Measurements from ENCODE around the gene SSH2.
A peak's percentile ranks its signal among the peaks of the same experiment; 100 is the strongest.
"Not testable (repeated sequence)": the region's sequence is repeated elsewhere in the genome, so short reads cannot be mapped to it uniquely, and the experiment has no call there.

Gene SSH2

GRCh38 chr17:29945281-29945680, 15.3 kb upstream of the SSH2 start:
- no peak overlapping the region for H3K4me3 ChIP-seq (ENCODE audit: control insufficient read depth, low read depth, low read length)
- DNase-seq (ENCODE audit: low read depth) = no peak
- TF ChIP-seq CTCF (IDR thresholded peaks at IDR 0.05; ENCODE audit: control insufficient read depth, insufficient read depth, low read depth, low read length, missing control alignments) = no peak

GRCh38 chr17:29941334-29941733, 11.3 kb upstream of the SSH2 start, which contains the start of gene EFCAB5:
Gene EFCAB5, plus strand, starts transcription at chr17:29941634. Its CDS starts 163 bp downstream, at chr17:29941797.
- TF ChIP-seq CTCF (IDR thresholded peaks at IDR 0.05; ENCODE audit: control insufficient read depth, insufficient read depth, low read depth, low read length, missing control alignments) = no peak
- H3K4me3 ChIP-seq (ENCODE audit: control insufficient read depth, low read depth, low read length) = no peak within 1 kb of the TSS
- no peak for DNase-seq (ENCODE audit: low read depth)

GRCh38 chr17:29936724-29937123, 6.7 kb upstream of the SSH2 start:
- TF ChIP-seq CTCF (IDR thresholded peaks at IDR 0.05; ENCODE audit: control insufficient read depth, insufficient read depth, low read depth, low read length, missing control alignments) = no peak
- no peak overlapping the region for H3K4me3 ChIP-seq (ENCODE audit: control insufficient read depth, low read depth, low read length)
- DNase-seq (ENCODE audit: low read depth) = no peak

GRCh38 chr17:29935909-29936308, 5.9 kb upstream of the SSH2 start:
- DNase-seq (ENCODE audit: low read depth); H3K4me3 ChIP-seq (ENCODE audit: control insufficient read depth, low read depth, low read length): not testable (repeated sequence)

- DNase-seq (ENCODE audit: low read depth) = no peak
Observed at GRCh38 chr17:29933379-29933778, 3.4 kb upstream of the SSH2 start.

GRCh38 chr17:29931231-29931932, 1.4 kb upstream of the SSH2 start:
- DNase-seq (ENCODE audit: low read depth) = peak; percentile 25
- no peak overlapping the region for H3K4me3 ChIP-seq (ENCODE audit: control insufficient read depth, low read depth, low read length)
- TF ChIP-seq CTCF (IDR thresholded peaks at IDR 0.05; ENCODE audit: control insufficient read depth, insufficient read depth, low read depth, low read length, missing control alignments) = peak; percentile 89

More at GRCh38 chr17:29933379-29933778, 3.4 kb upstream of the SSH2 start:
- TF ChIP-seq CTCF (IDR thresholded peaks at IDR 0.05; ENCODE audit: control insufficient read depth, insufficient read depth, low read depth, low read length, missing control alignments) = peak; percentile 62
- no peak overlapping the region for H3K4me3 ChIP-seq (ENCODE audit: control insufficient read depth, low read depth, low read length)

GRCh38 chr17:29930409-29931010, 482 bp upstream of the SSH2 start:
- no peak for TF ChIP-seq CTCF (IDR thresholded peaks at IDR 0.05; ENCODE audit: control insufficient read depth, insufficient read depth, low read depth, low read length, missing control alignments)
- peak overlapping the region; percentile 72 for H3K4me3 ChIP-seq (ENCODE audit: control insufficient read depth, low read depth, low read length)
- no peak for DNase-seq (ENCODE audit: low read depth)
